GM15510 (cell line): ENCODE data around the gene NFAM1.

Source experiments
- POLR2A ChIP-seq: IDR thresholded peaks from 3 replicates; pipeline ENCODE4 v1.6.1; 2011; ENCODE audit warnings: borderline replicate concordance; ENCODE audit not compliant: insufficient read length; ENCODE audit errors: extremely low read depth

NFAM1 gene

DNA sequence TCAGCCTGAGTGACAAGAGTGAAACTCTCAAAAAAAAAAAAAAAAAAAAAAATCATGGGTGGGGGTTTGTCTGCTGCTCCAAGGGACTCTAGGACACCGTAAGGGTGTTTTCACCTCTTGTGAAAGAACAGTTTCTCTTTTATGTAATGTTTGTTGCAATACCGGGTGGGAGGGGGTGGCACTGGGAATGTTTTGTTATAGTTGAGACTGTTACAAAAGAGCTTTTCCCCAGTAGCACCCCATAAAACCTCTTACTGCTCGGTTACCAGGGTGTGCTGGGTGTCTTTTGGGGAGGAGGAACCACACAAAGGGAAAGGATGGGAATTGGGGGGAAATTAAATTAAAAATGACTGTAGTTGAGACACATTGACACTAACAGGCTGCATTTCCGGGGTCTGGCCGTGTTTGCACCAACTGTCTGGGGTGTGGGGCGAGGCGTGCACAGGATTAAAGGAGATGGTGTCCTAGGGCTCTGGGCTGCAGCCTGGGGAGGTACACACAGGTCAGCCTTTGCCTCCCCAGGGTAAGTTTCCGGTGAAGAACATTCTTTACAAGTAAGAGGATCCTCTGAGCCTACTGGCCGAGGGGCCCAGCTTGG is 1.6 kb downstream of the NFAM1 start:
- no peak for TF ChIP-seq POLR2A

DNA sequence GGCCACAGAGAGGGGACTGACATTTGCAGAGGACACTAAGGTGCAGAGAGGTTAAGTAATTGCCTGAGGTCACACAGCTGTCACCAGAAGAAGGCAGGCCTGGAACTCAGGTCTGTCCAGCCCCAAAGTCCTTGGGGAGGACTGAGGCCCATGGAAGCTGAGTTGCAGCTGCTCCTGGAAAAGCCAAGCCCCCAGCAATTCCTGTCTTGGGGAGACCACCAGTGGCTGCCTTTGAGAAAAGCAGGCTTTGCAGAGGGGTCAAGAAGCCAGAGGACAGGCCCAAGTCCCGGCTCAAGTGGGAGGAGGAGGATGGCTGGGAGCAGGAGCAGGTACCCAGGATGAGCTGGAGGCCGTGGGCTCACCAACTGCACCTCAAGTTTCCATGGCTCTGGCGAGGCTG is 3.4 kb downstream of the NFAM1 start:
- TF ChIP-seq POLR2A: no peak

DNA sequence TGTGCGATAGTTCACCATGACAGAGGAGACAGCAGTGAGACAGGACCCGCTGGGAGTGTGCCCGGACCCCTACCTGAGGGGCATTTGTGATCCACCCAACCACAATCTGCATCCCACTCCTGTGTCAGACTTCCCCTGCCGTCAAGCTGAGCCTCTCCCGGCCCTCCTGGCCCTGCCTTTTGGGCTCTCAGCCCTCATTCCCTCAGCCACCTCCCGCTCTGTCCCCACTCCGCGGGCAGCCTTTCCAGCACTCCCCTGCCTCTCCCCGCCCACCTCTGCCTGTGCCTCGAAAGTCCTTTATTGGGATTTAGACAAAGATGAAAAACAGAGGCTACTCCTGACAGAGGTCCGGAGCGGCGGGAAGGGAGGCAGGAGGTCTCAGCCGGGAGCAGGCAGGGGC is 4.2 kb downstream of the NFAM1 start:
- no peak for TF ChIP-seq POLR2A

DNA sequence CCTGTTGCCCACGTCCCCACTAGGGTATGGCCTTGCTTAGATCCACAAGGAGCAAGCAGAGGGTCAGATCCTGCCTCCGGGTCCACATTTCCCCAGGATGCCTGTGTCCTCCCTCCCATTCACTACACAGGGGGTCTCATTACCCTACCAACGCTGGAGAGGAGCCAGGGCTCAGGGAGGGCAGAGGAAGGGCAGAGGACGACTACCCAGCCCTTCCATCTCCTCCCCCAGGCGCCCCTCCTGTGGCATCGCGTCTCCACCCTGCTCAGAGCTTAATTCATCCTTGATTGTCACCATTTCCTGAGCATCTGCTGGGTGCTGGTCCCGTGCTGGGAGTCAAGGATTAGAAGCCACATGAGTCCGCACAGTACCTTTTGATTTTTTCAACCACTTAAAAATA is 5.0 kb downstream of the NFAM1 start:
- no peak for TF ChIP-seq POLR2A

DNA sequence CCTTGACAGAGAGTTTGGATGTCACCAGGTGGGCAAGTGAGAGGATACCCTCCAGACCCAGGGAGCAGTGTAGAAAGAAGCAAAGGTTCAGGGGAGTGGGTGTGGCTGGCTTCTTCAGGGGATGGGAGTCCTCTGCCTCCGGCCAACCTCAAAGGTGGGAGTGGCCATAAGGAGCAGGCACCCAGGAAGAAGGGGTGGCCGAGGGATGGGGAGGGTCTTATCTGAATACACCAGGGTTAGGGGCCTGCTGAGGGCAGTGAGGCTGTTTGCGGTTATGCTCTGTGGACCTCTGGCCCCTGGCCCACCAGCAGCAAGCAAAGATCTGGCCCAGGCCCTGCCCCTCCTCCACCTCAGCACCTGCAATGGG is 6.2 kb downstream of the NFAM1 start:
- no peak for TF ChIP-seq POLR2A

DNA sequence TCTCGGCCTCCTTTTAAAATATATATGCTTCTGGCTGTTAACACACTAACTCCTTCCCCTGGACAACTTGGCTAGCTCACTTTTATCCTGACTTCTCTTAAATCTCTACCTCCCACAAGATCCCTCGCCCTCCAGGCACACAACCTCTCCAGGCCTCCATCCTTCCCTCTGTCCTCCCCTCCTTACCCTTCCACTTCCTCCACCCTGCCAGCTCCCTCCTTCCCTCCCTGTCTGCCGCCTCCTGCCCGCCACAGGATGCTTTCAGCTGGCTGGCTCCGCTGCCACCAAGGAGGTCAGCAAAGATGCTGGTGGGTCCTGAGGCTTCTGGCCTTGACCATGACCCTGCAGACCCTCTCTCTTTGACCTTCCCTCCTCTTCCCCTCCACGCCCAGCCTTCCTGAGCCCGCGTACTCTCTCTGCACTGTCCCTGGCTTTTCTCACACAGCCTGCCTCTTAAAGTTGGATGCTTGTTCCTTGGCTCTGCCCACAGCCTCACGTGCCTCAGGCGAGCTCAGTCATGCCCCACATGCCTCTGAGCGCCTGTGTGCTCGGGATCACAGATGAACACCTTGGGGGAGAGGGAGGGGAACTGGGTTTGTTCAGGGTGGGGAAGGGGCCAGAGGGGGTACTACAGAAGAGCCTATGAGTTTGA is 6.7 kb downstream of the NFAM1 start:
- TF ChIP-seq POLR2A: no peak

DNA sequence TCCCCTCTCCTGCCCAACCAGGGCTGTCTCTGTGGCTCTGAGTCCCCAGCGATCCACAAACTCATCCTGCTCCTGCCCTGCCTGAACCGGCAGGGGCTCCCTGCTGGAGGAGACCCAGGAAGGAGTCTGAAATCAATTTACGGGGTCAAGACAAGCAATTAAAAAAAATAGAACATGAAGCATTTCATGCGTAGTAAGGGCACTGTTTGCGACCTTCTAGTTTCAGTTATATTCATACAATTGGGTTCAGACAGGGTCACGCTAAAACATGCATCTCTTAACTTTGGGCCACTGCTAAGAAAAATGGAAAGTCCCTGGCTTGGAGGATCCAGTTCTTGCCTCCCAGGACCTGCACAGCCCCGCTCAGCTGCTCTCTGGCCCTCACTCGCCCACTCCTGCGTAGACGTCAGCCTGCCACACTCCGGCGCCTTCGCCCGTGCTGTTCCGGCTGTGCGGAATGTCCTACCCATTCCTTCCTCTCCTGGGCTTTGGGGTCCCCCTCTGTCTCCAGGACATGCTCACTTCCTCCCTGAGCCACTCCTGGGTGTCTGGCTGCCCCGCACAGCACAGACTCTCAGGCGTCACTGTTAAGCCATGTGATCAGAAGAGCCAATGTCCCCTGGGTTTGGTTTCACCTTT is 12.8 kb downstream of the NFAM1 start:
- no peak for TF ChIP-seq POLR2A

GRCh38 chr22:42418811-42419242 is 13.4 kb downstream of the NFAM1 start:
- no peak for TF ChIP-seq POLR2A

GRCh38 chr22:42417645-42418305 is 14.4 kb downstream of the NFAM1 start:
- TF ChIP-seq POLR2A: no peak

DNA sequence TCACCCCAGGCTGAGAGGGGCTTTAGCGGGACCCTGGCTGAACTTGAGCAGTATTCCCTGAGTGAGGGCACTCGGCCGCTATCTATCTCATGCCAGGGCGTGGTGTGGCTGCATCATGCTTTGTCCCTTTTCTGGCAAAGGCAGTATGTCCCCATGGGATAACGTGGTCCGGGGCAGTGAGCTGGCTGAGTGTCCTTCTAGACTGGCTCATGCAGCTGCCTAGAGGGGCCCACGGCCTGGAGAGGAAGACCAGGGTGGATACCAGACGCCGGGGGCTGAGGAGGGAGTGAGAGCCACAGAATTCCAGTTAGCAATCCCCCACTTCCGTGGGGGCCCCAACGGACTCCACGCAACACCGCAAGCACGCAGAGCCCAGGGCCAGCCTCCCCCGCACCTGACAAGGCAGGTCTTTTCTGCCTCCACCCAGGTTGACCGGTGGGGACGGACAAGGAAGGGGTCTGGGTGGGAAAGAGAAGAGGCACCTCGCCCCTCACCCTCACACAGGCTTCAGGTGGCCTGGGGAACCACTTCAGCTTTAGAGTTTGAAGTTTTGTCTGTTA is 15.5 kb downstream of the NFAM1 start:
- no peak for TF ChIP-seq POLR2A

DNA sequence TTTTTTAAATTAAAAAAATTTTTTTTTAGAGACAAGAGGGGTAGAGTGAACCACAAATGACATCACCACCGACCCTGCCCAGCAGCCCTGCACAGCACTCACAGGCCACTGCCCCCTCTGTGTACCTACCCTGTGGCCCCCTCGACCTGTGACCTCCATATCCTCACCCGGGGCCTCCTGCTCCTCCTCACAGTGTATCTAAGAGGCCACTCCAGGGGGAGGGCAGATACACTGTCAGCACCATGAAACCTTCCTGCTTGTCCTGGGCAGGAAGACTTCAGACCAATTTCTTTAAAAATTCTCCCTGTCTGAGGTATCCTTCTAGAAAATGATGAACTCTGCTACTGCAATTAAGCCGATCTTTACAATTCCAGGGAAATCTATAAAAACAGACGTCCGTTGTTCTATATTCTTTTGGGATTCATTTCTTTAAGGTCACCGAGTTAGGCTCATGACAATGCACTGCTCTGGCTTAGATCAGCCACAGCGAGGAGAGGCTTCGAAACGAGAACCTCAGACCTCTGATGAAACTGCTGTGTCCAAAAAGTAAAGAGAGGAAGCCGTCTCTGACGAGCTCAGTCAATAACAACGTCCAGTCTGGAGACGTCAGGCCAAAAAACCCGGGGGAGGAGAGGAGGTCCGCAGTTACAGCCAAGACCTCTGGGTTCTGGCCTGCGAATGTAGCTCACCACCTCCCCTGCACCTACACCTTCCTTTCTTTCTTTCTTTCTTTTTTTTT is 17.5 kb downstream of the NFAM1 start:
- TF ChIP-seq POLR2A: no peak

- TF ChIP-seq POLR2A: no peak
Observed at GRCh38 chr22:42414021-42414420, 18.2 kb downstream of the NFAM1 start.

DNA sequence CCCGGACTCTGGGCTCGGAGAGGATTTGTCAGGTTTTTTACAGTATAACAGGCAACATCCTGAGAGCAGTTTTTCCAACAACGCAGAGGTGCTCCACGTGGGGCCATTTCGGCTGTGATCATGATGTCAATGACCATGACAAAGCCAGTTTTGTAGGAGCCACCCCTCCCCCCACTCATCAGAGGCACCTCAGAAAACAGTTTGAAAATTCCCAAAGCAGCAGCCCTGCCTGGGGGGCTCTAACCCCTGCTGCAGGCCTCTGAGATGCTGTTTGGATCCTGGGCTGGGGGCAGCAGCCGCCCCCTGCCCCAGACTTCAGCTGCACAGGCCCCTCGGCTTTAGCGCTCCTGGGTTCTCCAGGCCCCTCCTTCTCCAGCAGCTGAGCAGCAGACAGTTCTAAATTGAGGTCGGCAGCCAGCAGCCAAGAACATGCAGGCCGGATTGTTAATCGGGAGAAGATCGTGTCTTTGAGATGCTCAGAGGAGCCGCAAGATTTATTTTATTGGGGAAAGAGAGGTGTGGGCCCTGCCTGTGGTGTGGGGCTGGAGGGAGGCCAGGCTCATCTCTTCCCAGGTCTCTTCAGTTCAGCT is 19.4 kb downstream of the NFAM1 start:
- no peak for TF ChIP-seq POLR2A

DNA sequence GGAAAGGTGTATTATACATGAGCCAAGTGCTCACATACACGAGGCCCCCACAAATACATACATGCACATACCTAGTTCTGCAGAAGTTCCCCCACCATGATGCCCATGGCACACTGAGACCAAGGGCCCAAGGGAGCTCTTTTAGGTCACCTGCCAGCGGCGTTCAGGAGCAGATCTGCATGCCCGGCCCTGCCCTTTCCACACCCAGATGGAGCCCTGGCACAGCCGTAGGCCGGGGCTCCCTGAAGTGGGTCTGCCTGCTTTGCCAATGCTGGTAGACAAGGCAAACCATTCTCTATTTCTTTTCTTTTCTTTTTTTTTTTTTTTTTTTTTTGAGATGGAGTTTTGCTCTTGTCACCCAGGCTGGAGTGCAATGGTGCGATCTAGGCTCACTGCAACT is 21.5 kb downstream of the NFAM1 start:
- no peak for TF ChIP-seq POLR2A

GRCh38 chr22:42408810-42409529 is 23.2 kb downstream of the NFAM1 start:
- TF ChIP-seq POLR2A: no peak

- TF ChIP-seq POLR2A: no peak
Observed at GRCh38 chr22:42408276-42408675, 23.9 kb downstream of the NFAM1 start.
